RWPE2 (cell line): ENCODE measurements around the gene PRSS22.
A peak's percentile ranks its signal among the peaks of the same experiment; 100 is the strongest.
"Not testable (repeated sequence)": the region's sequence is repeated elsewhere in the genome, so short reads cannot be mapped to it uniquely, and the experiment has no call there.

Experiments
- ATAC-seq: fragments of 200-7000 bp; cut with Tn5 transposase; 3 replicates; pipeline ENCODE4 v1.9.1; 2021; ENCODE audit warnings: low read depth
- DNase-seq: peaks from one replicate; pipeline ENCODE4 v3.0.0-alpha.2; 2020; ENCODE audit warnings: low spot score
- H3K27ac ChIP-seq: fragments of 450-650 bp; 2 replicates; pipeline ENCODE4 v1.5.1; 2017; ENCODE audit warnings: mild to moderate bottlenecking; ENCODE audit not compliant: poor library complexity, severe bottlenecking
- H3K27me3 ChIP-seq: fragments of 250-450 bp; sonication (Bioruptor Pico); 2 replicates; pipeline ENCODE4 v1.5.1; 2021; ENCODE audit warnings: mild to moderate bottlenecking, moderate library complexity; ENCODE audit not compliant: insufficient read depth, poor library complexity, severe bottlenecking
- H3K36me3 ChIP-seq: fragments of 250-450 bp; sonication (Bioruptor Pico); 2 replicates; pipeline ENCODE4 v1.5.1; 2020; ENCODE audit warnings: low read depth, mild to moderate bottlenecking, moderate library complexity
- H3K4me1 ChIP-seq: fragments of 250-450 bp; sonication (Bioruptor Pico); 2 replicates; pipeline ENCODE4 v1.5.1; 2021; ENCODE audit warnings: mild to moderate bottlenecking, moderate library complexity; ENCODE audit not compliant: insufficient read depth, poor library complexity, severe bottlenecking
- H3K4me3 ChIP-seq: fragments of 250-450 bp; sonication (Bioruptor Pico); 2 replicates; pipeline ENCODE4 v1.5.1; 2021; ENCODE audit warnings: mild to moderate bottlenecking, moderate library complexity; ENCODE audit not compliant: severe bottlenecking
- H3K9me3 ChIP-seq: fragments of 250-450 bp; sonication (Bioruptor Pico); 2 replicates; pipeline ENCODE4 v1.5.1; 2021; ENCODE audit warnings: mild to moderate bottlenecking, moderate library complexity; ENCODE audit not compliant: severe bottlenecking
- CTCF ChIP-seq: fragments of 450-650 bp; IDR thresholded peaks from one replicate; pipeline ENCODE4 v1.5.1; 2017; ENCODE audit warnings: mild to moderate bottlenecking, moderate library complexity; ENCODE audit not compliant: poor library complexity, severe bottlenecking

PRSS22 gene

DNA sequence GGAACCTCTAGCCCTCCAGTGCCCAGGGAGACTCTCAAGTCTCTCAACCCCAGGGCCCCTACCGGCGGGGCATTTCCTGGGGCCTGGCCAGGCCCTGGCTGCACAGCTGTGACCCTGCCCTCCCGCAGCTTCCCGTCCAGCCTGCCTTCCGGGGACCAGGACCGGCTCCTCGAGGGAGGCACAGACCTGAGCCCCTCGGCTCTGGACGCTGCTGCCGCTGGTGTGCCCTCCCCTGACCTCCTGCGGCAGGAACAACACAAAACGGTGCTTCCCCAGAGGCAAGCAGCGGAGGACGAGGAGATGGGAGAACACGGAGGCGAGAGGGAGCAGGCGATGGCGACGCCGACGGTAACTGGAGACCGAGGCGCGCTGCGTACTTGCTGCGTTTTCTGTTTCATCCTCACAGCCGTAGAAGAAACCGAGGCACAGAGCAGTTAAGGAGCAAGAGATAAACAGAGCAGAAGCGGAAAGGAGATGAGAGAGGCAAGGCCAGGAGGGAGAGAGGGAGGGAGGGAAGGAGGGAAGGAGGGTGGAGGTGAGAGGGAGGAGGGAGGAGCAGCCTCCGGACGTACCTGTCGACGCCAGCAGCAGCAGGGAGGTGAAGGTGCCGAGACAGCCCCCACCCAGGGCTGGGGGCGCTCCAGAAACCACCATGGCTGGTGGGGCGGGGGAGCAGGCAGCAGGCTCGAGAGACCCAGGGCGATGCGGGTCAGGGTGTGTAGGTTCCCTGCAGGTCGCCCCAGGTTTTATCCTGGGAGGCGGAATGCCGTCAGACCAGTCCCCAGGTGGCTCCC is at the start of gene PRSS22:
PRSS22 (minus strand) TSS at position 720 of the 794 bp plus-strand sequence; CDS start at position 654, 66 bp downstream.
- peaks cover 6% of the 10 kb centered on the region; the same call in 1 of the 2 replicates for H3K36me3 ChIP-seq
- peaks cover 9% of the 10 kb centered on the region for H3K4me1 ChIP-seq
- H3K27me3 ChIP-seq = no peaks in the 10 kb centered on the region
- DNase-seq (peak; percentile 74), ATAC-seq (peak; percentile 46)
- H3K9me3 ChIP-seq = peaks cover 5% of the 10 kb centered on the region
- peak within 1 kb of the TSS; percentile 67 for H3K27ac ChIP-seq
- peak within 1 kb of the TSS; percentile 28 for H3K4me3 ChIP-seq
- no peak for TF ChIP-seq CTCF

GRCh38 chr16:2907084-2907753 is 49.2 kb upstream of the PRSS22 start:
- not testable (repeated sequence) for H3K9me3 ChIP-seq, ATAC-seq, H3K27me3 ChIP-seq, H3K36me3 ChIP-seq, H3K4me3 ChIP-seq, DNase-seq, H3K27ac ChIP-seq
- peak; percentile 88 for TF ChIP-seq CTCF
- peaks cover 15% of the 10 kb centered on the region for H3K4me1 ChIP-seq

DNA sequence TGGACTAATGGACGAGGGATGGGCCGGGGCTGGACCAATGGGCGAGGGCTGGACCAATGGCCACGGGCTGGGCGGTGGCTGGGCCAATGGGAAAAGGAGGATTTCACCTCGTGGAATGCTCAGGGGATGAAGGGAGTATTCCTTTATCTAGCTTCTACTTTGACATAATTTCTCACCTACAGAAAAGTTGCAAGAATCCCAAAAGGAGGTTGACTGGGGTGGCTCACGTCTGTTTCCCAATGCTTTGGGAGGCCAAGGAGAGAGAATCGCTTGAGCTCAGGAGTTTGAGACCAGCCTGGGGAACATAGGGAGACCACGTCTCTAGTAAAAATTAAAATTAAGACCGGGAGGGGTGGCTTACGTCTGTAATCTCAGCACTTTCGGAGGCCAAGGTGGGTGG is 48.0 kb upstream of the PRSS22 start:
- Histone ChIP-seq H3K9me3 (no peaks in the 10 kb centered on the region), H3K4me1 (peaks cover 10% of the 10 kb centered on the region), H3K4me3 (no peak overlapping the region), H3K36me3 (no peaks in the 10 kb centered on the region), H3K27me3 (no peaks in the 10 kb centered on the region), H3K27ac (peak overlapping the region; percentile 20)
- no peak for TF ChIP-seq CTCF
- ATAC-seq (peak; percentile 83), DNase-seq (no peak)

DNA sequence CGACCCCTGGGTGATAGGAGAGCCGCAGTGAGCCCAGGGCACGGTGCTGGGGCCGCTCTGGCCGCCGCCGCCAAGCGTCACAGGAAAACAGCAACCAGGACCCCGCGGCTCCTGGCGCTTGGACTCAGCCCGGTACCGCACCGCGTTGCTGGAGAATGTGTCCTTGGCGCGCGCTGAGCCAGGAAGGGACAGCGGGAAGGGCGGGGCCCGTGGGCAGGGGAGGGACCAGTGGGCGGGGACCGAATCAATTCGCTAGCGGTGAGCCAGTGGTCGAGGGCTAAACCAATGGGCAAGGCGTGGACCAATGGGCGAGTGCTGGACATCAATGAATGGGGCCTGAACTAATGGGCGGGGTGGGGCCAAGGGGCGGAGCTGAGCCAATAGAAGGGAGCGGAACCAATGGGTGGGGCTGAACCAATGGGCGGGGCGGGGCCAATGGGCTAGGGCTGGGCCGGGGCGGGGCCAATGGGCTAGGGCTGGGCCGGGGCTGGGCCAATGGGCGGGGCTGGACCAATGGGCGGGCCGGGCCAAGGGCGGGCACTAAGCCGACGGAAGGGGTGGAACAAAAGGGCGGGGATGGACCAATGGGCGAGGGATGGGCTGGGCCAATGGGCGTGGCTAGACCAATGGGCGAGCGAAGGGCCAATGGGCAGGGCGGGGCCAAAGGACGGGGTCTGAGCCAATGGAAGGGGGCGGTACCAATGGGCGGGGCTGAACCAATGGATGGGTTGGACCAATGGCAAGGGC is 47.4 kb upstream of the PRSS22 start:
- no peak for TF ChIP-seq CTCF
- H3K27me3 ChIP-seq = no peaks in the 10 kb centered on the region
- H3K27ac ChIP-seq = peak overlapping the region; percentile 80
- peaks cover 6% of the 10 kb centered on the region for H3K4me1 ChIP-seq
- peak overlapping the region; percentile 76 for H3K4me3 ChIP-seq
- ATAC-seq (peak; percentile 79), DNase-seq (peak; percentile 99)
- no peaks in the 10 kb centered on the region for H3K9me3 ChIP-seq
- H3K36me3 ChIP-seq = no peaks in the 10 kb centered on the region
